Activated T-cell treated with anti-CD3 and anti-CD28 coated beads, Interleukin-2, amount 50 U/mL, for 24 hours (primary cell): ENCODE data around the gene GTF2I.
"Not testable (repeated sequence)": the region's sequence is repeated elsewhere in the genome, so short reads cannot be mapped to it uniquely, and the experiment has no call there.

ENCODE experiments used
- DNase-seq: peaks from one replicate; pipeline ENCODE4 v3.0.0-alpha.2; 2020
- H3K27ac Mint-ChIP-seq: 2 replicates; pipeline ENCODE4 v1.8.0; 2020; ENCODE audit warnings: mild to moderate bottlenecking, mixed read lengths
- H3K27me3 Mint-ChIP-seq: 2 replicates; pipeline ENCODE4 v1.8.0; 2020; ENCODE audit warnings: mixed read lengths
- H3K36me3 Mint-ChIP-seq: 2 replicates; pipeline ENCODE4 v1.8.0; 2020; ENCODE audit warnings: low read depth, mixed read lengths
- H3K4me1 Mint-ChIP-seq: 2 replicates; pipeline ENCODE4 v1.8.0; 2020; ENCODE audit warnings: low read depth, mixed read lengths
- H3K4me3 Mint-ChIP-seq: 2 replicates; pipeline ENCODE4 v1.8.0; 2020; ENCODE audit warnings: mild to moderate bottlenecking, moderate library complexity, mixed read lengths
- H3K9me3 Mint-ChIP-seq: 2 replicates; pipeline ENCODE4 v1.8.0; 2020; ENCODE audit warnings: mixed read lengths

The GTF2I gene

GRCh38 chr7:74657692-74658177 is at the start of gene GTF2I:
TSS of gene GTF2I (plus strand) at chr7:74657718. CDS start at chr7:74689129, 31,411 bp downstream.
- peaks cover 39% of the 10 kb centered on the region for H3K36me3 Mint-ChIP-seq
- peaks cover 59% of the 10 kb centered on the region for H3K4me1 Mint-ChIP-seq
- H3K27me3 Mint-ChIP-seq = no peaks in the 10 kb centered on the region
- peak within 1 kb of the TSS; percentile 86 for H3K4me3 Mint-ChIP-seq
- no peaks in the 10 kb centered on the region for H3K9me3 Mint-ChIP-seq
- no peak for DNase-seq
- H3K27ac Mint-ChIP-seq = peak within 1 kb of the TSS; percentile 95

GRCh38 chr7:74612015-74612829 is 45.3 kb upstream of the GTF2I start:
- no peak overlapping the region for H3K27ac Mint-ChIP-seq
- H3K36me3 Mint-ChIP-seq = no peaks in the 10 kb centered on the region
- peaks cover 11% of the 10 kb centered on the region for H3K4me1 Mint-ChIP-seq
- no peak overlapping the region for H3K4me3 Mint-ChIP-seq
- no peaks in the 10 kb centered on the region for H3K9me3 Mint-ChIP-seq
- H3K27me3 Mint-ChIP-seq = peaks cover under 1% of the 10 kb centered on the region
- no peak for DNase-seq

- H3K27me3 Mint-ChIP-seq = no peaks in the 10 kb centered on the region
- H3K4me3 Mint-ChIP-seq = no peak overlapping the region
- peaks cover 15% of the 10 kb centered on the region for H3K4me1 Mint-ChIP-seq
- no peaks in the 10 kb centered on the region for H3K36me3 Mint-ChIP-seq
- peak overlapping the region; percentile 16 for H3K27ac Mint-ChIP-seq
- H3K9me3 Mint-ChIP-seq = no peaks in the 10 kb centered on the region
- DNase-seq = no peak
These were observed 41.4 kb upstream of the GTF2I start for GRCh38 chr7:74615933-74616780.

- no peaks in the 10 kb centered on the region for H3K9me3 Mint-ChIP-seq
- H3K4me1 Mint-ChIP-seq = peaks cover 15% of the 10 kb centered on the region
- DNase-seq = peak; percentile 59
- H3K36me3 Mint-ChIP-seq = no peaks in the 10 kb centered on the region
- peak overlapping the region; percentile 80 for H3K27ac Mint-ChIP-seq
- no peak overlapping the region for H3K4me3 Mint-ChIP-seq
- H3K27me3 Mint-ChIP-seq = no peaks in the 10 kb centered on the region
These were observed 40.3 kb upstream of the GTF2I start for GRCh38 chr7:74617180-74617744.

- no peak overlapping the region for H3K4me3 Mint-ChIP-seq
- H3K4me1 Mint-ChIP-seq = peaks cover 15% of the 10 kb centered on the region
- no peaks in the 10 kb centered on the region for H3K36me3 Mint-ChIP-seq
- no peaks in the 10 kb centered on the region for H3K27me3 Mint-ChIP-seq
- no peak for DNase-seq
- H3K9me3 Mint-ChIP-seq = no peaks in the 10 kb centered on the region
- no peak overlapping the region for H3K27ac Mint-ChIP-seq
These were observed 38.2 kb upstream of the GTF2I start for GRCh38 chr7:74619235-74619860.

- peaks cover 6% of the 10 kb centered on the region for H3K4me1 Mint-ChIP-seq
- H3K27ac Mint-ChIP-seq = no peak overlapping the region
- H3K4me3 Mint-ChIP-seq = no peak overlapping the region
- no peak for DNase-seq
- H3K9me3 Mint-ChIP-seq = no peaks in the 10 kb centered on the region
- H3K27me3 Mint-ChIP-seq = no peaks in the 10 kb centered on the region
- no peaks in the 10 kb centered on the region for H3K36me3 Mint-ChIP-seq
These were observed 35.2 kb upstream of the GTF2I start for GRCh38 chr7:74622228-74622749.

- DNase-seq = no peak
- no peaks in the 10 kb centered on the region for H3K36me3 Mint-ChIP-seq
- H3K4me1 Mint-ChIP-seq = peaks cover 4% of the 10 kb centered on the region
These were observed 34.4 kb upstream of the GTF2I start for GRCh38 chr7:74623135-74623534.

GRCh38 chr7:74625446-74625845 is 32.1 kb upstream of the GTF2I start:
- Mint-ChIP-seq H3K4me3 (no peak overlapping the region), H3K9me3 (no peaks in the 10 kb centered on the region), H3K36me3 (no peaks in the 10 kb centered on the region), H3K27me3 (no peaks in the 10 kb centered on the region), H3K4me1 (peaks cover 4% of the 10 kb centered on the region), H3K27ac (no peak overlapping the region)
- no peak for DNase-seq

More at GRCh38 chr7:74623135-74623534, 34.4 kb upstream of the GTF2I start:
- no peaks in the 10 kb centered on the region for H3K27me3 Mint-ChIP-seq
- no peak overlapping the region for H3K4me3 Mint-ChIP-seq
- H3K27ac Mint-ChIP-seq = no peak overlapping the region
- H3K9me3 Mint-ChIP-seq = no peaks in the 10 kb centered on the region

- DNase-seq = no peak
- no peaks in the 10 kb centered on the region for H3K36me3 Mint-ChIP-seq
- H3K9me3 Mint-ChIP-seq = no peaks in the 10 kb centered on the region
- H3K27me3 Mint-ChIP-seq = no peaks in the 10 kb centered on the region
- no peak overlapping the region for H3K27ac Mint-ChIP-seq
- peaks cover 4% of the 10 kb centered on the region for H3K4me1 Mint-ChIP-seq
- no peak overlapping the region for H3K4me3 Mint-ChIP-seq
These were observed 29.7 kb upstream of the GTF2I start for GRCh38 chr7:74627661-74628411.

GRCh38 chr7:74632505-74632904 is 25.0 kb upstream of the GTF2I start:
- Mint-ChIP-seq H3K9me3 (no peaks in the 10 kb centered on the region), H3K4me1 (peaks cover 5% of the 10 kb centered on the region), H3K27ac (no peak overlapping the region), H3K27me3 (no peaks in the 10 kb centered on the region), H3K36me3 (no peaks in the 10 kb centered on the region), H3K4me3 (no peak overlapping the region)
- no peak for DNase-seq

- H3K27ac Mint-ChIP-seq = no peak overlapping the region
- no peaks in the 10 kb centered on the region for H3K36me3 Mint-ChIP-seq
- no peaks in the 10 kb centered on the region for H3K9me3 Mint-ChIP-seq
- H3K4me3 Mint-ChIP-seq = no peak overlapping the region
- DNase-seq = no peak
- H3K27me3 Mint-ChIP-seq = no peaks in the 10 kb centered on the region
- peaks cover 2% of the 10 kb centered on the region for H3K4me1 Mint-ChIP-seq
These were observed 24.0 kb upstream of the GTF2I start for GRCh38 chr7:74633451-74633921.

GRCh38 chr7:74637745-74638144 is 19.8 kb upstream of the GTF2I start:
- peaks cover 8% of the 10 kb centered on the region for H3K4me1 Mint-ChIP-seq
- H3K27me3 Mint-ChIP-seq = no peaks in the 10 kb centered on the region
- no peak overlapping the region for H3K4me3 Mint-ChIP-seq
- no peaks in the 10 kb centered on the region for H3K9me3 Mint-ChIP-seq
- H3K36me3 Mint-ChIP-seq = no peaks in the 10 kb centered on the region
- no peak overlapping the region for H3K27ac Mint-ChIP-seq
- DNase-seq = no peak

- peak overlapping the region; percentile 90 for H3K27ac Mint-ChIP-seq
- not testable (repeated sequence) for H3K27me3 Mint-ChIP-seq, H3K9me3 Mint-ChIP-seq, H3K36me3 Mint-ChIP-seq
- peaks cover 40% of the 10 kb centered on the region for H3K4me1 Mint-ChIP-seq
- peak; percentile 83 for DNase-seq
- peak overlapping the region; percentile 78 for H3K4me3 Mint-ChIP-seq
These were observed 7.5 kb upstream of the GTF2I start for GRCh38 chr7:74650055-74650454.
